Activated CD4-positive, alpha-beta T cell treated with anti-CD3 and anti-CD28 coated beads for 36 hours (primary cell): ENCODE data around the gene GLRX2. TPM values are rescaled to one million over a fixed set of nuclear protein-coding genes. Genes with fewer than 3 reads are reported as not detected.
"Not testable (repeated sequence)": the region's sequence is repeated elsewhere in the genome, so short reads cannot be mapped to it uniquely, and the experiment has no call there.

Experiments
- ATAC-seq: fragments of 200-7000 bp; cut with Tn5 transposase; one replicate; pipeline ENCODE4 v1.10.0; 2021; ENCODE audit warnings: mild to moderate bottlenecking, moderate library complexity
- CTCF ChIA-PET: fragments of 350-600 bp; sonication (Branson Sonifier 250); formaldehyde crosslinking; loops from one replicate; lab custom pipeline; 2021; ENCODE audit warnings: antibody characterized with exemption; lab: Charles Lee
- POLR2A ChIA-PET: fragments of 350-600 bp; sonication (Branson Sonifier 250); formaldehyde crosslinking; loops from one replicate; lab custom pipeline; 2021; ENCODE audit warnings: antibody characterized with exemption, inconsistent platforms; lab: Charles Lee
- DNase-seq: peaks from one replicate; pipeline ENCODE4 v3.0.0-alpha.2; 2020
- H3K27ac Mint-ChIP-seq: one replicate; pipeline ENCODE4 v1.8.0; 2021; ENCODE audit warnings: mixed read lengths
- H3K27me3 Mint-ChIP-seq: one replicate; pipeline ENCODE4 v1.8.0; 2021; ENCODE audit warnings: mixed read lengths
- H3K36me3 Mint-ChIP-seq: one replicate; pipeline ENCODE4 v1.8.0; 2021; ENCODE audit warnings: low read depth, mixed read lengths
- H3K4me1 Mint-ChIP-seq: one replicate; pipeline ENCODE4 v1.8.0; 2021; ENCODE audit warnings: mixed read lengths
- H3K4me3 Mint-ChIP-seq: one replicate; pipeline ENCODE4 v1.8.0; 2021; ENCODE audit warnings: mild to moderate bottlenecking, moderate library complexity, mixed read lengths
- H3K9me3 Mint-ChIP-seq: one replicate; pipeline ENCODE4 v1.8.0; 2021; ENCODE audit warnings: low read depth, mixed read lengths
- intact Hi-C, 2 experiments: fragments of 100-400 bp; cut with DNase I in 1 of 2; cut with micrococcal nuclease in 1 of 2; formaldehyde crosslinking; loops; one replicate each; pipeline versions ENCODE4 v1.14.2 to v1.15.1; 2022 to 2024; cut with DNase I, micrococcal nuclease
- total RNA-seq, 2 experiments: library from RNA; stranded (reverse); gene quantifications; one replicate each; pipeline ENCODE4 v1.2.3, GENCODE V29; 2021

Gene GLRX2
- total RNA-seq, 2 experiments from 2014 or later = 29.8 to 30.2 TPM

- Mint-ChIP-seq H3K36me3 (peaks cover 12% of the 10 kb centered on the region), H3K27ac (peak within 1 kb of the TSS; percentile 96), H3K4me3 (peak within 1 kb of the TSS; percentile 91), H3K9me3 (peaks cover 2% of the 10 kb centered on the region), H3K27me3 (no peaks in the 10 kb centered on the region), H3K4me1 (peaks cover 51% of the 10 kb centered on the region)
- CTCF ChIA-PET = interaction anchor here (0.6 to 1.9 kb wide), 11 partner anchors 12 to 321 kb away, joined by 3 to 9 read pairs (median 4); partner anchors contain the start of genes GLRX2, RO60 and UCHL5
- ATAC-seq (peak; percentile 94), DNase-seq (peak; percentile 99)
- intact Hi-C loops = loop anchor here (1.0 to 10.0 kb wide), 10 partner anchors 17 to 1175 kb away; partner anchors contain the start of genes GLRX2 (in 2 of the 2), RO60 (in 2 of the 2), UCHL5 (in 2 of the 2) and RGS1 (in 1 of the 2)
- POLR2A ChIA-PET = interaction anchor here (2.1 kb wide), 1 partner anchor 63 kb away, joined by 16 read pairs; the partner anchor contains the start of genes RO60 and UCHL5
Observed at GRCh38 chr1:193121616-193122593, 16.7 kb upstream of the GLRX2 start, which contains the start of gene CDC73. CDC73 (plus strand) TSS chr1:193122031; CDS start chr1:193122201, 170 bp downstream.

- no peak for ATAC-seq
- DNase-seq = no peak
- ChIA-PET POLR2A (no interaction called here), CTCF (interaction anchor here (1.2 to 1.4 kb wide), 2 partner anchors 20 to 62 kb away, joined by 7 to 8 read pairs; partner anchors contain the start of genes RO60 and UCHL5)
- Mint-ChIP-seq H3K27ac (peak overlapping the region; percentile 86), H3K4me3 (peak overlapping the region; percentile 91), H3K4me1 (peaks cover 44% of the 10 kb centered on the region), H3K9me3 (peaks cover 2% of the 10 kb centered on the region), H3K36me3 (peaks cover 11% of the 10 kb centered on the region), H3K27me3 (no peaks in the 10 kb centered on the region)
- intact Hi-C loops = loop anchor here (1.0 to 10.0 kb wide), 10 partner anchors 15 to 1177 kb away; partner anchors contain the start of genes GLRX2 (in 1 of the 2), RGS1 (in 1 of the 2), RGS2 (in 1 of the 2) and RO60 (in 1 of the 2)
Observed at GRCh38 chr1:193120604-193121166, 15.5 kb upstream of the GLRX2 start.

GRCh38 chr1:193118803-193119730 is 13.9 kb upstream of the GLRX2 start:
- Mint-ChIP-seq H3K4me1 (peaks cover 30% of the 10 kb centered on the region), H3K27ac (no peak overlapping the region), H3K9me3 (peaks cover 2% of the 10 kb centered on the region), H3K4me3 (no peak overlapping the region), H3K27me3 (no peaks in the 10 kb centered on the region), H3K36me3 (peaks cover 5% of the 10 kb centered on the region)
- POLR2A ChIA-PET = no interaction called here
- CTCF ChIA-PET = interaction anchor here (0.7 to 1.6 kb wide), 2 partner anchors 49 to 309 kb away, joined by 3 read pairs; no protein-coding TSS in a partner anchor
- no peak for ATAC-seq
- no peak for DNase-seq
- intact Hi-C loops = no loop called here

- DNase-seq (no peak), ATAC-seq (no peak)
- ChIA-PET CTCF (interaction anchor here (1.1 kb wide), 1 partner anchor 11 kb away, joined by 3 read pairs; no protein-coding TSS in a partner anchor), POLR2A (no interaction called here)
- peaks cover 2% of the 10 kb centered on the region for H3K9me3 Mint-ChIP-seq
- peaks cover 21% of the 10 kb centered on the region for H3K4me1 Mint-ChIP-seq
- no peak overlapping the region for H3K4me3 Mint-ChIP-seq
- H3K27ac Mint-ChIP-seq = no peak overlapping the region
- intact Hi-C loops = no loop called here
- peaks cover 1% of the 10 kb centered on the region for H3K36me3 Mint-ChIP-seq
- H3K27me3 Mint-ChIP-seq = no peaks in the 10 kb centered on the region
Observed at GRCh38 chr1:193118194-193118593, 13.0 kb upstream of the GLRX2 start.

- H3K9me3 Mint-ChIP-seq, H3K27ac Mint-ChIP-seq, intact Hi-C loops, POLR2A ChIA-PET, H3K36me3 Mint-ChIP-seq, CTCF ChIA-PET, DNase-seq, H3K27me3 Mint-ChIP-seq, H3K4me3 Mint-ChIP-seq, ATAC-seq: not testable (repeated sequence)
- peaks cover 17% of the 10 kb centered on the region for H3K4me1 Mint-ChIP-seq
Observed at GRCh38 chr1:193117167-193117566, 12.0 kb upstream of the GLRX2 start.

GRCh38 chr1:193115629-193116227 is 10.5 kb upstream of the GLRX2 start:
- ChIA-PET CTCF (no interaction called here), POLR2A (no interaction called here)
- no peaks in the 10 kb centered on the region for H3K27me3 Mint-ChIP-seq
- H3K4me1 Mint-ChIP-seq = peaks cover 13% of the 10 kb centered on the region
- ATAC-seq = no peak
- intact Hi-C loops = no loop called here
- peaks cover 2% of the 10 kb centered on the region for H3K9me3 Mint-ChIP-seq
- DNase-seq = no peak
- no peak overlapping the region for H3K27ac Mint-ChIP-seq
- H3K36me3 Mint-ChIP-seq = peaks cover 1% of the 10 kb centered on the region
- no peak overlapping the region for H3K4me3 Mint-ChIP-seq

GRCh38 chr1:193114485-193115095 is 9.4 kb upstream of the GLRX2 start:
- peaks cover 10% of the 10 kb centered on the region for H3K4me1 Mint-ChIP-seq
- no peak overlapping the region for H3K27ac Mint-ChIP-seq
- H3K4me3 Mint-ChIP-seq = no peak overlapping the region
- H3K36me3 Mint-ChIP-seq = no peaks in the 10 kb centered on the region
- ATAC-seq (no peak), DNase-seq (no peak)
- intact Hi-C loops = no loop called here
- H3K9me3 Mint-ChIP-seq = no peaks in the 10 kb centered on the region
- no peaks in the 10 kb centered on the region for H3K27me3 Mint-ChIP-seq
- ChIA-PET CTCF (no interaction called here), POLR2A (no interaction called here)

GRCh38 chr1:193113992-193114332 is 8.7 kb upstream of the GLRX2 start:
- Mint-ChIP-seq H3K9me3 (no peaks in the 10 kb centered on the region), H3K27ac (no peak overlapping the region), H3K27me3 (no peaks in the 10 kb centered on the region), H3K36me3 (no peaks in the 10 kb centered on the region), H3K4me1 (peaks cover 4% of the 10 kb centered on the region), H3K4me3 (no peak overlapping the region)
- DNase-seq (no peak), ATAC-seq (no peak)
- ChIA-PET CTCF (interaction anchor here (0.7 kb wide), 1 partner anchor 633 kb away, joined by 3 read pairs; no protein-coding TSS in a partner anchor), POLR2A (no interaction called here)
- intact Hi-C loops = no loop called here

GRCh38 chr1:193113258-193113991 is 8.2 kb upstream of the GLRX2 start:
- H3K4me3 Mint-ChIP-seq = no peak overlapping the region
- intact Hi-C loops = no loop called here
- no peaks in the 10 kb centered on the region for H3K36me3 Mint-ChIP-seq
- H3K9me3 Mint-ChIP-seq = no peaks in the 10 kb centered on the region
- ChIA-PET CTCF (interaction anchor here (0.7 kb wide), 1 partner anchor 633 kb away, joined by 3 read pairs; no protein-coding TSS in a partner anchor), POLR2A (interaction anchor here (0.6 kb wide), 1 partner anchor 12 kb away, joined by 4 read pairs; no protein-coding TSS in a partner anchor)
- ATAC-seq = no peak
- no peak for DNase-seq
- H3K27ac Mint-ChIP-seq = no peak overlapping the region
- no peaks in the 10 kb centered on the region for H3K4me1 Mint-ChIP-seq
- no peaks in the 10 kb centered on the region for H3K27me3 Mint-ChIP-seq
